Fibroblast of skin of left biceps (primary cell): Measurements from ENCODE around the gene EFCAB8.

Experiments
- DNase-seq, 2 experiments: peaks; one replicate each; pipeline ENCODE4 v3.0.0-alpha.2; 2013; ENCODE audit warnings: low read depth in 2 of 2

EFCAB8 gene

GRCh38 chr20:32858701-32859372 lies at the start of gene EFCAB8:
EFCAB8 (plus strand) TSS chr20:32858923; CDS start chr20:32863793, 4,870 bp downstream.
- DNase-seq: no peak

GRCh38 chr20:32809907-32810306 lies 48.8 kb upstream of the EFCAB8 start:
- DNase-seq: no peak

DNA sequence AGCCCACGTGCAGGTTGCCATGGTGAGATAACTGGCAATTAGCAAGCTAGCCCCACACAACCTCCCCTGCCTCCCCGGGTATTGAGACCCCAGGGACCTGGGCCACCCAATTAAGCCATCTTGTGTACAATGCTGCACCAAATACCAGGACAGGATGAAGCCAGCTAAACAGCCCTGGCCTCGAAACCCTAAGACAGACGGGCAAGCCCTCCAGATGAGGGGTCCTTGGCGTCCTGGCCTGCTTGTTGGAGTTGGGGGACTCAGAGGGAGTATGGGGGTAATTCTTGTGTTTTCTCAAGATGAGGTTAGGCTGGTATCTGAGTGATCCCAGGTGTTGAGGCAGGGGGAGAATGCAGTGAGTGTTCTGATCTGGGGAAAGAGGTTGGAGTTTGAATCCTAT lies 47.8 kb upstream of the EFCAB8 start:
- DNase-seq: no peak

DNA sequence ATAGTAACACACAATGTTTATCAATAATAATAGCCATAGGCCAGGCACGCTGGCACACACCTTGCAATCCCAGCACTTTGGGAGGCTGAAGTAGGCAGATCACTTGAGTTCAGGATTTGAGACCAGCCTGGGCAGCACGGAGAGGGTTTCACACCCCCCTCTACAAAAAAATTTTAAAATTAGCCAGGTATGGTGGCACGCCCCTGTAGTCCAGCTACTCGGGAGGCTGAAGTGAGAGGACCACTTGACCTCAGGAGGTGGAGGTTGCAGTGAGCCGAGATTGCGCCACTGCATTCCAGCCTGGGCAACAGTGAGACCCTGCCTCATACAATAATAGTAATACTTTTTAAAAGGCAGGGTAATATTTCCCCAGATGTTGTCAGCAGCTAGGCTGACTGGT lies 46.8 kb upstream of the EFCAB8 start:
- no peak for DNase-seq

GRCh38 chr20:32819992-32820697 lies 38.6 kb upstream of the EFCAB8 start:
- no peak for DNase-seq

DNA sequence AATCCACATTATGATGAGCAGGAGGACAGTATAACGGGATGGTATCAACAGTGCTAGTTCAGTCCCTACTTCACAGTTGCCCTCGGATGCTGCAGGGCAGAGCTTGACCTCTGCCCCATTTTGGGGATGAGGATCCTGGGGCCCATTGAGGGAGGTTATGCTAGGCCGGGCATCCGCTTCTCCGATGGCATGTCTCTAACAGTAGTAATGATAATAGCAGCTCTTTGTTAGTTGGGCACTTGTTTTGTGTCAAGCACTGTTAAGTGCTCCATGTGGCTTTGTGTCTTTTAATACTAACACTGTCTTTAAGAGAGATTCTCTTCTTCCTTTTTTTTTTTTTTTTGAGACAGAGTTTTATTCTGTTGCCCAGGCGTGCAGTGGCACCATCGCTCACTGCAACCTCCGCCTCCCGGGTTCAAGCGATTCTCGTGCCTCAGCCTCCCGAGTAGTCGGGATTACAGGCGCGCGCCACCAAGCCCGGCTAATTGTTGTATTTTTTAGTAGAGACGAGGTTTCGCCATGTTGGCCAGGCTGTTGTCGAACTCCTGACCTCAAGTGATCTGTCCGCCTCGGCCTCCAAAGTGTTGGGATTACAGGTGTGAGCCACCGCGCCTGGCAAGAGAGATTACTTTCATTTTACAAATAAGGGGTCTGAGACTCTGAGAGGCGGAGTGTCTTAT lies 37.9 kb upstream of the EFCAB8 start:
- no peak for DNase-seq

- no peak for DNase-seq
These were observed 36.5 kb upstream of the EFCAB8 start for GRCh38 chr20:32822225-32822624.

DNA sequence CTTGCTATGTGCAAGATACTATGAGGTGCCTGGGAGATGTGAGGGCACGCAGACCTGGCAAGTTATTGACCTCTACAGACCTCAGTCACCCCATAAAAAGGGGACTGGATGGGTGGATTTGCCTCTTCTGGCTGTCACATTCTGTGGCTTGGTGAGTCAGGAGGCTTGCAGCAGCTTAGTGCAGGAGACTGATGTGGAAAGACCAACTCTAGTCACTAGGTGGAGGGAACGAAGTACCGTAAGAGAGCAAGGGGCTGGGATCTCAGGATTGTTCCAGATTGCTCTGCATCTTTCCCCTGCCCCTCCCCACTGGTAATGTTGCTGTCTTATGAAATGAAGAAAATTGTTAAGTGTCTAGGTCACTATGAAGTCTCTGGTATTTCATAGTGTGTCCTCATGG lies 35.6 kb upstream of the EFCAB8 start:
- DNase-seq: peak; percentile 36 to 37

DNA sequence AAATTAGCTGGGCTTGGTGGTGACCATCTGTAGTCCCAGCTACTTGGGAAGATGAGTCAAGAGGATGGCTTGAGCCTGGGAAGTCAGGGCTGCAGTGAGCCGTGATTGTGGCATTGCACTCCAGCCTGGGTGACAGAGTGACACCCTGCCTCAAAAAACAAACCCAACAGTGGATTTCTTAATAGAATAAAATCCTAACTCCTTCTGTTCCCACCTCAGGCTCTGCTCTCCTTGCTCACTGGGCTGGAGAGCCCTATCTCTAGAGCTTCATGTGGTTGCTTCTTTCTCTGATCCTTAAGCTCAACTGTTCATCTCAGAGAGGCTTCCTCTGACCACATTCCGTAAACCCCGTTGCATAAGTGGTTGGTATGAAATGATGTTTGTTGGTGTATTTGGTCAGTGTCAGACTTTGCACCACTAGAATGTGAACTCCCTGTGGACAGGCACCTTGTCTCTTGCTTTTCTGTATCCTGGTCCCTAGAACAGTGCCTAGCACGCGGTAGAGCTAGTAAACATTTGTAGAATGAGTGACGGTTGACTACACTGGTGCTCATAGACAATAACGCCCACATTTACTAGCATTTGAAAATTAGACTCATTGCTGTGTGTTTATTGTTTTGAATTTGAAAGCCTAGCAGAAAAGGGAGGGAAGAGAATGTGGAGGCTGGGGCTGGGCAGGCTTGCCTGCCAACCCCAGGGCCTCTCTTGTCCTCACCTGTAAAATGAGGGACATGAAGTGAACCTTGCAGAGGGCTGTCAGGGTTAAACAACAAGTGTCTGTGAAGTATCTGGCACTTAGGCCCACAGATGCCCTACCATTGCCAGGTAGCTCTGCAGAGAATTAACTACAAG lies 34.8 kb upstream of the EFCAB8 start:
- DNase-seq: no peak

GRCh38 chr20:32828029-32828680 lies 30.6 kb upstream of the EFCAB8 start:
- DNase-seq: no peak

- DNase-seq: no peak
These were observed 29.3 kb upstream of the EFCAB8 start for GRCh38 chr20:32829311-32830005.

GRCh38 chr20:32830437-32830836 lies 28.3 kb upstream of the EFCAB8 start:
- no peak for DNase-seq

DNA sequence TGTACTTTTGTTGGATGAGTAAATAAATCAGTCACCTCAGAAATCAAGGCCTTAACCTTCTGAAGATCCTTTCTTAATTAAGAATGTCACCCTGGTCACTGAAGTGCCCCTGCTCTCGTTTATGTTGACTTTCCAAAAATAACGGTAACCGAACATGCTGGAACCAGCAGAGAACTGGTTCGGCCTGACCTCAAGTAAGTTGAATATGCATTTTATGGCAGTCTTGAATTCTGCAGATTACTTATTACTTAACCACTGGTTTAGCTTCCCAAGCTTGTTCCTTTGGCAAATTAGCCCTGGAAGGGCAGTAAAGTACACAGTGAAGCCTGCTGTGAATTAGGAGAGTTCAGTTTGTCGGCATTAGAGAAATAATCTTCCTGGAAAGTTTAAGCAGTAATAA lies 26.7 kb upstream of the EFCAB8 start:
- DNase-seq: no peak

DNA sequence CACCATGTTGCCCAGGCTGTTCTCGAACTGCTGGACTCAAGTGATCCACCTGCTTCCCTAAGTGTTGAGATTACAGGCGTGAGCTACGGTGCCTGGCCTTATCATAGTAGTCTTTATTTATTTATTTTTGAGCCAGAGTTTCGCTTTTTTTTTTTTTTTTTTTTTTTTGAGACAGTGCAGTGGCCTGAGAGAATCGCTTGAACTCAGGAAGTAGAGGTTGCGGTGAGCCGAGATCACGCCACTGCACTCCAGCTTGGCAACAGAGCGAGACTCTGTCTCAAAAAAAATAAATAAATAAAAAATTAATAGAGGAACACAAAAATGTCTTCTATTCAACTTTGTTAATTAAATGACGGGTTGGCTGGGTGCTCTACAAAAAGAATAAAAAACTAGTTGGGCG lies 26.1 kb upstream of the EFCAB8 start:
- no peak for DNase-seq

DNA sequence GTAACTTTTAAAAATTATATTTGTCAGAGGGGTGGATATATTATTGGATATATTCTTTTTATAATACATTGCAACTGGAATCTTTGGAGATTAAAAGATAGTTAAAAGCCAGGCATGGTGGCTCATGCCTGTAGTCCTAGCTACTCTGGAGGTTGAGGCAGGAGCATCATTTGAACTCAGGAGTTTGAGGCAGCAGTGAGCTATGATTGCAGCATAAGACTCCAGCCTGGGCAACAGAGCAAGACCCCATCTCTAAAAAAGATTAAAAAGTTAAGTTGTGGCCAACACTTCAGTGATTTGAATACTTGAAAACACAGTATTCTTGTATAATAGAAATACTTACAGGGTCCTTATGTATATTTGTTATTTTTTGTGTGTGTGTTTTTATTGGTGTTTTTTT lies 23.8 kb upstream of the EFCAB8 start:
- DNase-seq: no peak

DNA sequence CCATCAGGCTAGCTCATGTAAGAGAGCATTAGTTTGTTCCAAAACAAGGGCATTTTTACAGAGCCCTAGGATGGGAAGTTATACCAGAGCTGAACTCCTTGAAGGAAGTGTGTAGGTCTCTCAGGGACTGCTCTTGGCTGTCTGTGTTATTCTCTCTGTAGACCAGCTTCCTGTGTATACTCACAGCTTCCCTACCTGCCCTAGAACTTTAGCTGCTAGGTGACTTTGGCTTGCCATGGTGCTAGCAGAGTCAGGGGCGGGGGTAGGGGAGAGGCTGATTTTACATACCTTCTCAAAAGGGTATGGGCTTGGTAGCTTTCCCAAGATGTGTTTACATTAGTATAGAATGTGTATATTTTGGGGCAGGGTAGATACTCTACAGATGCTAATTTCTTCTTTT lies 21.6 kb upstream of the EFCAB8 start:
- no peak for DNase-seq

- no peak for DNase-seq
These were observed 19.3 kb upstream of the EFCAB8 start for GRCh38 chr20:32839227-32839981.

- no peak for DNase-seq
These were observed 18.8 kb upstream of the EFCAB8 start for GRCh38 chr20:32839982-32840285.

DNA sequence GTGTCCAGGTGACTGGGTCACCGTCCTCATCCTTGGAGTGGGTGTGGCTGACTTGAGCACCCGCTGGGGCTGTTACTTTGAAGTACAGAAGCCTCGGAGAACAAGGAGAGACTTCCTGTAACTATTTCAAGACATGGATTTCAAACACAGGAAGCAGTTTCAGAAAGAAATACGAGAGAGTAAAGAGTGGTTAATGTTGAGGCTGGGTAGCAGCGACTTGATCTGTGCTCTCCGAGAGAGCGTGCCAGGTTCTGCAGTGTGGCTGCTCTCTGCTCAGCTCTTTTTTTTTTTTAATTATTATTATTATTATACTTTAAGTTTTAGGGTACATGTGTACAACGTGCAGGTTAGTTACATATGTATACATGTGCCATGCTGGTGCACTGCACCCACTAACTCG lies 17.5 kb upstream of the EFCAB8 start:
- DNase-seq: no peak

GRCh38 chr20:32841632-32842031 lies 17.1 kb upstream of the EFCAB8 start:
- DNase-seq: no peak
